ENCODE data around the gene SMYD1. TPM values are rescaled to one million over a fixed set of nuclear protein-coding genes. Genes with fewer than 3 reads are reported as not detected.

Gene SMYD1
- total and polyA plus RNA-seq, 4 experiments from 2014 or later = not detected

- no peaks in the 10 kb centered on the region for H3K4me1 Mint-ChIP-seq
These were observed 49.2 kb downstream of the SMYD1 start for GRCh38 chr2:88116669-88117432.

DNA sequence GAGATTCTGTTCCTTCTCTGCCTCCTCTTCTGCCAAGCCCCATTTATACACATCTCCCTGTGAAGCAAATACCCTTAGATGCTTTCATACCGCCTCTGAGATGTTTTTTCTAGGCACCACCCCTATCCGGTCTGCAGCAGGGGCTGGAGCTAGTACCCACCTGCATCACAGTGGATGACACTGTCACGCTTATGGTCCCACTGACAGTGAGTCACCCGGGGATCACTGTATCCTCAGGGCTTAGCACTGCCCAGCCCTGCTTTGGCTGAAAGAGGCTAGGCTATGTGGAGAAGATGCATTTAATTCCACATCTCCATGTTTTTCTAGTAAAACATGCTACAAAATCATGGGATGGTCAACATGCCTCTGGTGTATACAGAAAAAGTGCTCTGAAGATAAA, 50.3 kb downstream of the SMYD1 start:
- no peak overlapping the region for H3K27ac ChIP-seq (ENCODE audit: low read depth, low read length)
- no peaks in the 10 kb centered on the region for H3K4me1 ChIP-seq (ENCODE audit: insufficient read depth, low read length)
- no peaks in the 10 kb centered on the region for H3K9me3 ChIP-seq (ENCODE audit: control insufficient read depth in 1 of 2, low read length in 2 of 2)
- H3K4me1 Mint-ChIP-seq = no peaks in the 10 kb centered on the region
- no peak overlapping the region for H3K27ac Mint-ChIP-seq
- ChIA-PET CTCF (ENCODE audit: partially characterized antibody) (no interaction called here), POLR2A (ENCODE audit: partially characterized antibody) (no interaction called here)
- H3K36me3 ChIP-seq (ENCODE audit: insufficient read depth, low read length) = no peaks in the 10 kb centered on the region
- H3K27me3 ChIP-seq (ENCODE audit: insufficient read depth, low read length) = no peaks in the 10 kb centered on the region
- no peak for DNase-seq
- H3K4me3 Mint-ChIP-seq = no peak overlapping the region
- H3K4me3 ChIP-seq (ENCODE audit: low read length in 2 of 2) = no peak overlapping the region
- H3K27me3 Mint-ChIP-seq = peaks cover 4 to 15% of the 10 kb centered on the region in 2 donors
- no peaks in the 10 kb centered on the region for H3K9me3 Mint-ChIP-seq
- no peaks in the 10 kb centered on the region for H3K36me3 Mint-ChIP-seq
- intact Hi-C loops (cut with micrococcal nuclease) = no loop called here

More at GRCh38 chr2:88116669-88117432, 49.2 kb downstream of the SMYD1 start:
- Mint-ChIP-seq H3K9me3 (no peaks in the 10 kb centered on the region), H3K36me3 (no peaks in the 10 kb centered on the region), H3K4me3 (no peak overlapping the region), H3K27me3 (peaks cover 4 to 12% of the 10 kb centered on the region in 2 donors), H3K27ac (no peak overlapping the region)
- Histone ChIP-seq H3K27me3 (ENCODE audit: insufficient read depth, low read length) (no peaks in the 10 kb centered on the region), H3K9me3 (ENCODE audit: control insufficient read depth in 1 of 2, low read length in 2 of 2) (no peaks in the 10 kb centered on the region), H3K36me3 (ENCODE audit: insufficient read depth, low read length) (no peaks in the 10 kb centered on the region), H3K27ac (ENCODE audit: low read depth, low read length) (no peak overlapping the region), H3K4me3 (ENCODE audit: low read length in 2 of 2) (no peak overlapping the region), H3K4me1 (ENCODE audit: insufficient read depth, low read length) (no peaks in the 10 kb centered on the region)
- intact Hi-C loops (cut with micrococcal nuclease) = no loop called here
- no peak for DNase-seq
- ChIA-PET CTCF (ENCODE audit: partially characterized antibody) (no interaction called here), POLR2A (ENCODE audit: partially characterized antibody) (no interaction called here)

DNA sequence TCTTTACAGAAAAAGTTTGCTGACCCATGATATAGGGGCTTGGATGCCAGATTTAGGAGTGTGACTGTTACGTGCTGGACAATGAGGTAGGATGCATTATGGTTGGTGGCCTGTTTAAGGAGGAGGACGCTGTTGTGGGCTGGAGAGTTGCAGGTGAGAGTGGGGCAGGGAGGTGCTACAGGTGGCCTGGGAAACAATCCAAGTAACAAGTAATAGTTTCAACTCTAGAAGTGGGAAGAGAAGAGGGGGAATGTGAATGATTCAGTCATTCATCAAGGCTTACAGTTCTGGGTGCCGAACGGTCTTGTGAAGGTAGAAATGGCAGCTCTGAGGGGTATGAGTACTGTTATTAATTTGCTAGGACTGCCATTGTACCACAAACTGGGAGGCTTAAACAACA, 54.1 kb downstream of the SMYD1 start:
- intact Hi-C loops (cut with micrococcal nuclease) = no loop called here
- Mint-ChIP-seq H3K4me3 (no peak overlapping the region), H3K9me3 (no peaks in the 10 kb centered on the region), H3K4me1 (no peaks in the 10 kb centered on the region), H3K36me3 (no peaks in the 10 kb centered on the region), H3K27ac (no peak overlapping the region), H3K27me3 (peaks cover 11 to 16% of the 10 kb centered on the region in 2 donors)
- no peaks in the 10 kb centered on the region for H3K27me3 ChIP-seq (ENCODE audit: insufficient read depth, low read length)
- H3K27ac ChIP-seq (ENCODE audit: low read depth, low read length) = no peak overlapping the region
- H3K4me1 ChIP-seq (ENCODE audit: insufficient read depth, low read length) = no peaks in the 10 kb centered on the region
- ChIA-PET CTCF (ENCODE audit: partially characterized antibody) (no interaction called here), POLR2A (ENCODE audit: partially characterized antibody) (no interaction called here)
- DNase-seq = no peak
- H3K36me3 ChIP-seq (ENCODE audit: insufficient read depth, low read length) = no peaks in the 10 kb centered on the region
- H3K9me3 ChIP-seq (ENCODE audit: control insufficient read depth in 1 of 2, low read length in 2 of 2) = no peaks in the 10 kb centered on the region
- no peak overlapping the region for H3K4me3 ChIP-seq (ENCODE audit: low read length in 2 of 2)

DNA sequence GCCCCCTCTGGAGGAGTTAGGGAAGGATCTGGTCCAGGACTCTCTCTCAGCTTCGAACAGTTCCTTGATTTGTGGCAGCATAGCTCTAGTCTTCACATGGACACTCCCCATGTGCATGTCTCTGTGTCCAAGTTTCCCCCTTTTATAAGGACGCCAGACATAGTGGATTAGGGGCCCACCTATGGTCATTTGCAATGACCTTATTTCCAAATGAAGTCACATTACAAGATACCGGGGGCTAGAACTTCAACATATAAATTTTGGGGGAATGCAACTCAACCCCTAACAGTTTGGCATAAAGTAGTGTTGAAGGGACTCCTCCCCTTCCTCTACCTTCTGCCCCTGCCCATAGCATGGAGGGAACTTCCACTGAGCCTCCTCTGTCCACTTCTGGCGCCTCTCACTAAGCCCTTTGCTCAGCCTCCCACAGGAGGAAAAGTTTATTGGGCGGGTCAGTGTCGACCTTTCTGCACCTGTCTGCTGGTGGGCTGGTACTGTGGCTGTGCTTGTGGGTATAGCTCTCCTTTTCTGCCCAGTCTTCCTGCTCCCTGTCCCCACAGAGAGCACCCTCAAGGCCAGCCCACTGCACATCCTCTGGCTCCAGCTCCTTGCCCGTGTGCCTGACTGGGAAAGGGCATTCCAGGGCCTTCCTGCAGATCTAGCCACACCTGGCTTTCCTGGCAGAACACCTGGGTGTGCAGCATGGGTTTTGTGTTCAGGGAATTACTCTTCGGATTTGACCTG, 54.7 kb downstream of the SMYD1 start:
- H3K36me3 Mint-ChIP-seq = no peaks in the 10 kb centered on the region
- Histone ChIP-seq H3K9me3 (ENCODE audit: control insufficient read depth in 1 of 2, low read length in 2 of 2) (no peaks in the 10 kb centered on the region), H3K4me3 (ENCODE audit: low read length in 2 of 2) (no peak overlapping the region), H3K27me3 (ENCODE audit: insufficient read depth, low read length) (no peaks in the 10 kb centered on the region), H3K4me1 (ENCODE audit: insufficient read depth, low read length) (no peaks in the 10 kb centered on the region), H3K36me3 (ENCODE audit: insufficient read depth, low read length) (no peaks in the 10 kb centered on the region), H3K27ac (ENCODE audit: low read depth, low read length) (no peak overlapping the region)
- DNase-seq = no peak
- intact Hi-C loops (cut with micrococcal nuclease) = no loop called here
- ChIA-PET CTCF (ENCODE audit: partially characterized antibody) (no interaction called here), POLR2A (ENCODE audit: partially characterized antibody) (no interaction called here)
- no peaks in the 10 kb centered on the region for H3K4me1 Mint-ChIP-seq
- no peaks in the 10 kb centered on the region for H3K9me3 Mint-ChIP-seq
- no peak overlapping the region for H3K4me3 Mint-ChIP-seq
- no peak overlapping the region for H3K27ac Mint-ChIP-seq
- peaks cover 13 to 15% of the 10 kb centered on the region in 2 donors for H3K27me3 Mint-ChIP-seq

DNA sequence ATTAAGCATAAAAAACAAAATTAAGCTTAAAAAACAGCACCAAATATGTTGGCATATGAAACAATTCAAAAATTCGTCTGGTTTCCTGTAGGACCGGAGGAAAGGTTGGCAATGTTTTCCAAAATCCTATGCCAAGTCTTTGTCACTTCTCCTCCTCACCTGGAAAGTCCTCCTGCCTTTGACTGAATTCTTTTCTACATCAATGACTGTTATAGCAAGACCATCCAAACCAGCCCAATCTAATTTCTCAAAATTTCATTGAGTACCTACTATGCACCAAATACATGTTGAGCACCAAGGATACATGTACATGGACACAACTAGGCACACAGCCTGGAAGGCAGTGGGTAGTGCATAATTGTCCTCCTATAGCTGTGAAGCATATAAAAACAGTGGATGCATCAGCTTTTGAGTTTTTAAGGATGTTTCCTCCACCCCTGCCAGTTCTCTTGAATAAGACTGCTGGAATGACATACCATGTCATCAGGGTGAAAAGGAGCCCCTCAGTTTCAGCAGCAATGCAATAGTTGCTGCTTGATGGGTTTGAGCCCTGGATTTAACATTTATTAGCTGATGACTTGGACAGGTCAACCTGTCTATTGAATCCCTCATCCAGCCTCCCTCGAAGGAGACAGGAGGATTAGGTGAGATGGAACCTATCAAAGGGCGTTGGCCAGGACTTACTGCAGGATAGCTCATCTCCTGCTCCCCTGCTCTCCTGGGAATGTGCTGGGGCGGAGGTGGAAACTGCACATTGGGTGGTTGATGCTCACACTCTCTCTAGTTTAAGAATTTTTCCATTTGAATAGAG, 55.7 kb downstream of the SMYD1 start:
- Histone ChIP-seq H3K27ac (ENCODE audit: low read depth, low read length) (no peak overlapping the region), H3K36me3 (ENCODE audit: insufficient read depth, low read length) (no peaks in the 10 kb centered on the region), H3K27me3 (ENCODE audit: insufficient read depth, low read length) (no peaks in the 10 kb centered on the region), H3K4me1 (ENCODE audit: insufficient read depth, low read length) (no peaks in the 10 kb centered on the region), H3K4me3 (ENCODE audit: low read length in 2 of 2) (no peak overlapping the region), H3K9me3 (ENCODE audit: control insufficient read depth in 1 of 2, low read length in 2 of 2) (no peaks in the 10 kb centered on the region)
- POLR2A ChIA-PET (ENCODE audit: partially characterized antibody) = no interaction called here
- Mint-ChIP-seq H3K4me1 (no peaks in the 10 kb centered on the region), H3K27ac (no peak overlapping the region), H3K27me3 (peaks cover 13 to 14% of the 10 kb centered on the region in 2 donors), H3K4me3 (no peak overlapping the region), H3K36me3 (no peaks in the 10 kb centered on the region), H3K9me3 (no peaks in the 10 kb centered on the region)
- CTCF ChIA-PET (ENCODE audit: partially characterized antibody) = no interaction called here
- intact Hi-C loops (cut with micrococcal nuclease) = no loop called here
- no peak for DNase-seq

DNA sequence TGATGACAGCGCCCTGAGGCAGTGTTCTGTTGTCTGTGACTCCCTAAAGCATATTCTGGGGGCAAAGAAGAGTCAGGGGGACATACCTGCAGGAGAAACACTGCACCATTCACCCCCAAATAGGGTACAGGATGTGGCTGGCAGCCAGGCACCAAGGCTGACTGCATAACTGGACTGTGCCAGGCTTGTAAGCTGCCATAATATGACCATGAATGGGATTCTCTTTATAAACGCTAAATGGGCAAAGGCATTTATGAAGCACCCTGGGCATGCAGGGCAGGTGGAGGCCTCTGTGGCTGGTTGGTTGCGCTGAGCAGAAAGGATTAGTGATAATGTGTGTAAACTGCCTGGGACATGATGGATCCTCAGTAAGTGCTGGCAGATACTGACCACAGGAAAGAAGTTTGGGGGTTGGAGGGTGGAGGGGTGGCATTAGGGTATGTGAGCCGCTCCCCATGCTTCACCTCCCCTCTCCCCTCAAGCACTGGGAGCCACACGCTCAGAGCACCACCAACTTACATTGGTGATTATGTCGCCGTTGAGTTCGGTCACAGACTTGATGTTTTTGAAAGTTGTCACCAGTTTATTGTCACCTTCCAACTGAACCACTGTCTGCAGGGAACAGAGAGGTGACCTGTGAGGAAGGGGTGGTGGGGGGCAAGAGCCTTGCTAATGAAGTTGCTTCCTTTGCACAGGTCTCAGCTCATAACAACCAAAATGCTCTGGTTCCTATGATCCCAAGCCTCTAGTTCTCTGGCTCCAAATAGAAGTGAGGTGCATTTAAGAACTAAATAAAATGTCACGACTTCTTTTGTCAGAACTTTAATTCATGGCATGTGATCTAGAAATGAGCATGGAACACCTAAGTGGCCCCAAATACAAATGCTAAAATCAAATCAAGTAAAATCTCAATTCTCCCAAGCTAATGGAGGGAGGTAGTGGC, 56.6 kb downstream of the SMYD1 start:
- H3K27ac Mint-ChIP-seq = no peak overlapping the region
- Histone ChIP-seq H3K4me3 (ENCODE audit: low read length in 2 of 2) (no peak overlapping the region), H3K4me1 (ENCODE audit: insufficient read depth, low read length) (no peaks in the 10 kb centered on the region), H3K27ac (ENCODE audit: low read depth, low read length) (no peak overlapping the region), H3K9me3 (ENCODE audit: control insufficient read depth in 1 of 2, low read length in 2 of 2) (no peaks in the 10 kb centered on the region), H3K27me3 (ENCODE audit: insufficient read depth, low read length) (no peaks in the 10 kb centered on the region), H3K36me3 (ENCODE audit: insufficient read depth, low read length) (no peaks in the 10 kb centered on the region)
- DNase-seq = no peak
- H3K9me3 Mint-ChIP-seq = no peaks in the 10 kb centered on the region
- H3K4me3 Mint-ChIP-seq = no peak overlapping the region
- intact Hi-C loops (cut with micrococcal nuclease) = no loop called here
- H3K27me3 Mint-ChIP-seq = peaks cover 13 to 15% of the 10 kb centered on the region in 2 donors
- POLR2A ChIA-PET (ENCODE audit: partially characterized antibody) = no interaction called here
- no peaks in the 10 kb centered on the region for H3K36me3 Mint-ChIP-seq
- H3K4me1 Mint-ChIP-seq = no peaks in the 10 kb centered on the region
- CTCF ChIA-PET (ENCODE audit: partially characterized antibody) = interaction anchor here (0.9 kb wide), 1 partner anchor 9 kb away, joined by 3 read pairs; no protein-coding TSS in a partner anchor
